Measurements from ENCODE around the gene SLC25A40.
"Not testable (repeated sequence)": the region's sequence is repeated elsewhere in the genome, so short reads cannot be mapped to it uniquely, and the experiment has no call there.

DNA sequence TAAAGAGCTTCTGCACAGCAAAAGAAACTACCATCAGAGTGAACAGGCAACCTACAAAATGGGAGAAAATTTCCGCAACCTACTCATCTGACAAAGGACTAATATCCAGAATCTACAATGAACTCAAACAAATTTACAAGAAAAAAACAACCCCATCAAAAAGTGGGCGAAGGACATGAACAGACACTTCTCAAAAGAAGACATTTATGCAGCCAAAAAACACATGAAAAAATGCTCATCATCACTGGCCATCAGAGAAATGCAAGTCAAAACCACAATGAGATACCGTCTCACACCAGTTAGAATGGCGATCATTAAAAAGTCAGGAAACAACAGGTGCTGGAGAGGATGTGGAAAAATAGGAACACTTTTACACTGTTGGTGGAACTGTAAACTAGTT lies 54.1 kb downstream of the SLC25A40 start:
- TF ChIP-seq, protein P1, sequence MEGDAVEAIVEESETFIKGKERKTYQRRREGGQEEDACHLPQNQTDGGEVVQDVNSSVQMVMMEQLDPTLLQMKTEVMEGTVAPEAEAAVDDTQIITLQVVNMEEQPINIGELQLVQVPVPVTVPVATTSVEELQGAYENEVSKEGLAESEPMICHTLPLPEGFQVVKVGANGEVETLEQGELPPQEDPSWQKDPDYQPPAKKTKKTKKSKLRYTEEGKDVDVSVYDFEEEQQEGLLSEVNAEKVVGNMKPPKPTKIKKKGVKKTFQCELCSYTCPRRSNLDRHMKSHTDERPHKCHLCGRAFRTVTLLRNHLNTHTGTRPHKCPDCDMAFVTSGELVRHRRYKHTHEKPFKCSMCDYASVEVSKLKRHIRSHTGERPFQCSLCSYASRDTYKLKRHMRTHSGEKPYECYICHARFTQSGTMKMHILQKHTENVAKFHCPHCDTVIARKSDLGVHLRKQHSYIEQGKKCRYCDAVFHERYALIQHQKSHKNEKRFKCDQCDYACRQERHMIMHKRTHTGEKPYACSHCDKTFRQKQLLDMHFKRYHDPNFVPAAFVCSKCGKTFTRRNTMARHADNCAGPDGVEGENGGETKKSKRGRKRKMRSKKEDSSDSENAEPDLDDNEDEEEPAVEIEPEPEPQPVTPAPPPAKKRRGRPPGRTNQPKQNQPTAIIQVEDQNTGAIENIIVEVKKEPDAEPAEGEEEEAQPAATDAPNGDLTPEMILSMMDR (conservative IDR thresholded peaks at IDR 0.05), result not testable (repeated sequence)
- TF ChIP-seq EZH2 (IDR thresholded peaks at IDR 0.05; ENCODE audit: low read depth), result not testable (repeated sequence)

All from PC-9 (cell line).